ENCODE measurements around the gene PIR.

PIR gene

DNA sequence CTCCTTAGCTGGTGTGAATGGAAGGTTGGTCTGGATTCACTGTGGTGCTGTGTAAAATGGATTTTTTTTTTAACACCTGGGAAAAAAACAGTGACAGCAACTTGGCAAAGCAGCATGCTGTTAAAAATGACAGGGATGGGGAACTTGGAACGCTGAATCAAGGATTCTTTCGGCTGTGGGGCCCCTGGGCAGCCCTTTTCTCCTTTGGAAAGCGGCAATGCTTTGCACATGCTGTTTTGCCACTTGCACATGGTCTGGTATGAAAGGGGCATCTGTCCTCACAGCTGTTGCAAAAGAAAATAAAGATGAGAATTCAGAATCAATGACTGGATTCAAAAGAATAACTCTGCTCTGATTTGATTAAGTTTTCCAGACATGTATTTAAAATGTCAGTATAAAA lies 147.2 kb downstream of the PIR start:
- no peak for DNase-seq (ENCODE audit: low read depth)

DNA sequence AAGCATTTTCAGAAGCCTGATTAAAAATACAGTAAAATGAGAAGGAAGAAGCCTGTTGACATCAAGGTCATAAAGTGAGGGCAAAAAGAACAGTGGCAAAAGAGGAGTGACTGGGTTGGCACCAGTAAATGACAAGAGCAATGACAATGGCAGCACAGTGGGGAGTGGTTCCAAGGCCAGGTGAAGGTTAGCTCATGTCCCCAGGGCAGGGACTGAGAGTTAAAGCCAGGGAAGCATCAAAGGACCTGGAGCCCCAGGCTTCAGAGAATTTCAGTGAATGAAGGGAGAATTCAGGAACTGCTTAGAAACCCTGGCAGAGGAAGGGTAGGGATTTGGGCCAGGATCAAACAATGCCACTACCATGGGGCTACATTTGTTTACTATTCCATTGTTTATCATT lies 149.0 kb downstream of the PIR start:
- DNase-seq (ENCODE audit: low read depth): no peak

DNA sequence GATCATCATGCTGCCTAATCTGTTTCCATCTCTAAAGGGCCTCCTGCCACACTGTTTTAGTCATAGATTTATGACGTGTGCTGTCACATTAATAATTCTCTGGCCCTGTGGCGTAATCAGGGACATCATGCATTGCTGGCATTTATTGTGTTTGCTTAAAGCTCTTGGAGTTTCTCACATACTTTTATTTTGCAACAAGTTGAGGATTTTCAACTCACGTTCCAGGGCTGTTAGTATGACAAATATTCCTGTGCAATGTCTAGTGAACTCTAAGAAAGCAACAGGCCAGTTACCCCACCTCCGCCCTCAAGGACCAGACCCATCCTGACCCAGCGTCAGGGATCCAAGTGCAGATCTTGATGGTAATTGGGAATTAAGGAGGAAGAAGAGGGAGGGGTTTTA lies 150.1 kb downstream of the PIR start:
- DNase-seq (ENCODE audit: low read depth): peak; percentile 88

DNA sequence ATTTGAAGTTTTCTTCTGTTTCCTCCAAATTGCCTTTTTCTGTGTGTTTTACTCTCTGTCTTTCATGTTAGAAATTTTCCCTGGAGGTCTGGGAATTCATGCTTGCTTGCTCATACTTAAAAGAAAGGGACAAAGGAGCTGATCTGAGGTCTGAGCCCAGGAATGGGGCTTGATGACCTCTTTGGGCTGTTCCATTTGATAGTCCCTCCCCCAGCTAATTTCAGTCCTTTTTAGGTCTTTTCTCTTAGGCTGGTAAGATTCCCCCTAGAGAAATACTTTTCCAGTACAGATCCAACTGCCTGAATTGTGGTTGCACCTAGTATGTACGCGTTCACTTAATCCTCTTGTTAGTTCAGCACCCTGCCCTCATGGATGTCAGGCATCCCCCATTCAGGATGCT lies 152.3 kb downstream of the PIR start:
- DNase-seq (ENCODE audit: low read depth): no peak

DNA sequence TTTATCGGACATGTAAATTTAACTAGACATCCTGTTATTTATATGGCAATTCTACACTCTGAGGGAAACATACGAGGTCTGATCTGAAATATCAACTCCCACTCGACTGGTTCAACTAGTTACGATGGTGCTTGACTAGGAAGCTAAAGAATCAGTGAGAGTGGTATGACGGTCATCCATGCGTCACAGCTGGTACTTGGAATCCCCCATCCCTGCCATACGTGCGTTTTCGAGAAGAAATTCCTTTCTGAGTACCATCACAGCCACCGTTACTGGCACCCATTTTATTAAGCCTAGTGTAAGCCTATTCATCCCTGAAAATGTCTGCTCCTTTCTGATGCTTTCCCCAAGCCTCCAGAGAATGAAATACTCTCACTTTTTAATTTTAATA lies 157.1 kb downstream of the PIR start:
- DNase-seq (ENCODE audit: low read depth): peak; percentile 47

DNA sequence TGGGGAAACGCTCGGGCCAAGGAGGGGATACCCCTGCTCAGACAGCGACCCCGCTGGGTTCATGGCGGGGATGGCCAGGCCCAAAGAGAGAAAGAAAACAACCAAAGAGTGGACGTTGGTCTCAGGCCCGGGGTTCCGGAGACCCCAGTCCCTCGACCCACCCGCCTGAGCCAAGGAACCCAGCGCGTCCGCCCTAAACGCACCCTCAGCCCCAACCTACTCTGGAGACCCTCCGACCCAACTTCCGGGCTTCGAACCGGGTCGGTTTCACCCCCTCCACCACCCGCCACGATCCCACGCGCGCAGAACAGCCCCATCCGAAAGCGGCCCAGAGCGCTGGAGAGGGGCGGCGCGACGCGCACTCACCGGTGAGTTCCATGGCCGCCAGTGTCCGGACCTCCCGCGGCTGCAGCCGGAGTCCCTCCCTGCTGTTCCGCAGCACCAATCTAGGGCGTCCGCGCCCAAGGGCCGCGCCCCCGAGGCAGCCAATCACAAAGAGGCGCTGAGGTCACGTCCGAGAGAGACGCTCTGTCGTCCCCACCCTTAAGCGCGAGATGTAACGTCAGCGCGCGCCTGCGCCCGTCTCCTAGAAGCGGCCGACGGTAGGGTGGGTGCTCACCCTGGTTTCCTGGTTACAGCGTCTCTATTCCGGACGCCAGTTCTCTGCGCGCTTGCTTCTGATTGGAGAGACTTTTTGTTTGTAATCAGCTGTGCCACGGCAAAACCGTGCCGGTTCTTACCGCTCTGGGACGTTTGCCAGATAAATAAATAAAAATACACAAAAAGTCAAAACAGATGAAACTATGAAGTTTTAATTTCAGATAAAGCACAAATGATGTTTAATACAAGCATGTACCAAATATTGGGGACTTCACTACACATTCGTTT lies 157.8 kb downstream of the PIR start, which contains the start of gene PIGA:
PIGA (minus strand) TSS at position 389 of the 888 bp plus-strand sequence. CDS start 3,593 bp downstream, outside the sequence.
- DNase-seq (ENCODE audit: low read depth): peak; percentile 95

All from amniotic epithelial cell (primary cell).